HL-60 (cell line): ENCODE results near the gene ATP8A2.

Experiments used
- POLR2AphosphoS5 ChIP-seq: IDR thresholded peaks from 2 replicates; pipeline ENCODE4 v1.6.1; 2012; ENCODE audit warnings: low read depth
- SPI1 ChIP-seq: IDR thresholded peaks from 2 replicates; pipeline ENCODE4 v1.6.1; 2012; ENCODE audit warnings: low read depth, mild to moderate bottlenecking, borderline replicate concordance
- TF ChIP-seq, protein P1 (sequence below): IDR thresholded peaks from one replicate; pipeline ENCODE4 v1.5.1; 2011; ENCODE audit warnings: low read length, control low read depth, inconsistent platforms; ENCODE audit not compliant: insufficient read depth
- TF ChIP-seq, protein P2 (sequence below): IDR thresholded peaks from 2 replicates; pipeline ENCODE4 v1.6.1; 2012; ENCODE audit warnings: low read depth; ENCODE audit not compliant: insufficient replicate concordance

DNA sequence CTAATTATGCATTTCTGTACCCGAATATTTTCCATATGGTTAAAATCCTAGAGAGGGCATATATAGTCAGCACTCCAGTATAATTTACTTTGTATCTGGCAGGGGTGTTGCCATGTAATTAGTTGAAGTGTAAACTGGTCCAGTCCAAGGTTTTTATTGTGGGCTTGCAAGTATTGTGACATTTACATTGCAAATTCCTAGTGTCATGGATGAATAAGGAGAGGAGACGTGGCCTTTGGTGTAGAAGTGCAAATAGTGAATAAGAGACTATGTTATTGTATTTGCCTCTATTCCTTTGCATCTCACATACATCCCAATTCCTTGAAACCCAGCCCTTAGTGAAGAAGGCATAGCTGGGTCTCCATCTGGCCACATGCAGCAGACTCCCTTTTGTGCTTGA is 330.6 kb downstream of the ATP8A2 start:
- TF ChIP-seq, protein P1, sequence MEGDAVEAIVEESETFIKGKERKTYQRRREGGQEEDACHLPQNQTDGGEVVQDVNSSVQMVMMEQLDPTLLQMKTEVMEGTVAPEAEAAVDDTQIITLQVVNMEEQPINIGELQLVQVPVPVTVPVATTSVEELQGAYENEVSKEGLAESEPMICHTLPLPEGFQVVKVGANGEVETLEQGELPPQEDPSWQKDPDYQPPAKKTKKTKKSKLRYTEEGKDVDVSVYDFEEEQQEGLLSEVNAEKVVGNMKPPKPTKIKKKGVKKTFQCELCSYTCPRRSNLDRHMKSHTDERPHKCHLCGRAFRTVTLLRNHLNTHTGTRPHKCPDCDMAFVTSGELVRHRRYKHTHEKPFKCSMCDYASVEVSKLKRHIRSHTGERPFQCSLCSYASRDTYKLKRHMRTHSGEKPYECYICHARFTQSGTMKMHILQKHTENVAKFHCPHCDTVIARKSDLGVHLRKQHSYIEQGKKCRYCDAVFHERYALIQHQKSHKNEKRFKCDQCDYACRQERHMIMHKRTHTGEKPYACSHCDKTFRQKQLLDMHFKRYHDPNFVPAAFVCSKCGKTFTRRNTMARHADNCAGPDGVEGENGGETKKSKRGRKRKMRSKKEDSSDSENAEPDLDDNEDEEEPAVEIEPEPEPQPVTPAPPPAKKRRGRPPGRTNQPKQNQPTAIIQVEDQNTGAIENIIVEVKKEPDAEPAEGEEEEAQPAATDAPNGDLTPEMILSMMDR = no peak
- TF ChIP-seq, protein P2, sequence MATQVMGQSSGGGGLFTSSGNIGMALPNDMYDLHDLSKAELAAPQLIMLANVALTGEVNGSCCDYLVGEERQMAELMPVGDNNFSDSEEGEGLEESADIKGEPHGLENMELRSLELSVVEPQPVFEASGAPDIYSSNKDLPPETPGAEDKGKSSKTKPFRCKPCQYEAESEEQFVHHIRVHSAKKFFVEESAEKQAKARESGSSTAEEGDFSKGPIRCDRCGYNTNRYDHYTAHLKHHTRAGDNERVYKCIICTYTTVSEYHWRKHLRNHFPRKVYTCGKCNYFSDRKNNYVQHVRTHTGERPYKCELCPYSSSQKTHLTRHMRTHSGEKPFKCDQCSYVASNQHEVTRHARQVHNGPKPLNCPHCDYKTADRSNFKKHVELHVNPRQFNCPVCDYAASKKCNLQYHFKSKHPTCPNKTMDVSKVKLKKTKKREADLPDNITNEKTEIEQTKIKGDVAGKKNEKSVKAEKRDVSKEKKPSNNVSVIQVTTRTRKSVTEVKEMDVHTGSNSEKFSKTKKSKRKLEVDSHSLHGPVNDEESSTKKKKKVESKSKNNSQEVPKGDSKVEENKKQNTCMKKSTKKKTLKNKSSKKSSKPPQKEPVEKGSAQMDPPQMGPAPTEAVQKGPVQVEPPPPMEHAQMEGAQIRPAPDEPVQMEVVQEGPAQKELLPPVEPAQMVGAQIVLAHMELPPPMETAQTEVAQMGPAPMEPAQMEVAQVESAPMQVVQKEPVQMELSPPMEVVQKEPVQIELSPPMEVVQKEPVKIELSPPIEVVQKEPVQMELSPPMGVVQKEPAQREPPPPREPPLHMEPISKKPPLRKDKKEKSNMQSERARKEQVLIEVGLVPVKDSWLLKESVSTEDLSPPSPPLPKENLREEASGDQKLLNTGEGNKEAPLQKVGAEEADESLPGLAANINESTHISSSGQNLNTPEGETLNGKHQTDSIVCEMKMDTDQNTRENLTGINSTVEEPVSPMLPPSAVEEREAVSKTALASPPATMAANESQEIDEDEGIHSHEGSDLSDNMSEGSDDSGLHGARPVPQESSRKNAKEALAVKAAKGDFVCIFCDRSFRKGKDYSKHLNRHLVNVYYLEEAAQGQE = no peak
- no peak for TF ChIP-seq POLR2AphosphoS5
- no peak for TF ChIP-seq SPI1
